Ecto neural progenitor cell (in vitro differentiated cells): Measurements from ENCODE around the gene NUB1.

ENCODE experiments used
- DNase-seq: peaks from one replicate; pipeline ENCODE4 v3.0.0-alpha.2; 2018; ENCODE audit warnings: low spot score

The NUB1 gene

GRCh38 chr7:151313857-151314256, 27.8 kb upstream of the NUB1 start:
- DNase-seq: peak; percentile 38

- peak; percentile 16 for DNase-seq
Measured at GRCh38 chr7:151314401-151314800, 27.2 kb upstream of the NUB1 start.

- peak; percentile 71 for DNase-seq
Measured at GRCh38 chr7:151315038-151315655, 26.5 kb upstream of the NUB1 start.

GRCh38 chr7:151316896-151317295, 24.7 kb upstream of the NUB1 start:
- DNase-seq: peak; percentile 24

GRCh38 chr7:151317936-151318335, 23.7 kb upstream of the NUB1 start:
- peak; percentile 10 for DNase-seq

- no peak for DNase-seq
Measured at GRCh38 chr7:151319189-151319588, 22.4 kb upstream of the NUB1 start.

GRCh38 chr7:151320263-151320845, 21.3 kb upstream of the NUB1 start:
- peak; percentile 28 for DNase-seq

- no peak for DNase-seq
Measured at GRCh38 chr7:151321341-151321740, 20.3 kb upstream of the NUB1 start.

- DNase-seq: no peak
Measured at GRCh38 chr7:151322906-151323305, 18.7 kb upstream of the NUB1 start.

- DNase-seq: no peak
Measured at GRCh38 chr7:151327022-151327421, 14.6 kb upstream of the NUB1 start.

- no peak for DNase-seq
Measured at GRCh38 chr7:151327659-151328058, 14.0 kb upstream of the NUB1 start.

- no peak for DNase-seq
Measured at GRCh38 chr7:151330181-151330580, 11.4 kb upstream of the NUB1 start.

- DNase-seq: no peak
Measured at GRCh38 chr7:151330661-151331060, 11.0 kb upstream of the NUB1 start.

GRCh38 chr7:151334628-151335027, 7.0 kb upstream of the NUB1 start:
- DNase-seq: no peak

- DNase-seq: no peak
Measured at GRCh38 chr7:151336027-151336708, 5.4 kb upstream of the NUB1 start.

GRCh38 chr7:151337346-151337745, 4.3 kb upstream of the NUB1 start:
- DNase-seq: no peak

GRCh38 chr7:151338809-151339208, 2.8 kb upstream of the NUB1 start:
- DNase-seq: no peak

GRCh38 chr7:151339651-151340382, 1.8 kb upstream of the NUB1 start:
- DNase-seq: no peak

- DNase-seq: no peak
Measured at GRCh38 chr7:151340794-151341356, 737 bp upstream of the NUB1 start.

GRCh38 chr7:151342102-151342646, 562 bp downstream of the NUB1 start:
- no peak for DNase-seq

GRCh38 chr7:151342811-151343210, 1.2 kb downstream of the NUB1 start:
- DNase-seq: no peak

- DNase-seq: no peak
Measured at GRCh38 chr7:151343516-151343915, 1.9 kb downstream of the NUB1 start.
